ENCODE results near the gene MDM4.

DNA sequence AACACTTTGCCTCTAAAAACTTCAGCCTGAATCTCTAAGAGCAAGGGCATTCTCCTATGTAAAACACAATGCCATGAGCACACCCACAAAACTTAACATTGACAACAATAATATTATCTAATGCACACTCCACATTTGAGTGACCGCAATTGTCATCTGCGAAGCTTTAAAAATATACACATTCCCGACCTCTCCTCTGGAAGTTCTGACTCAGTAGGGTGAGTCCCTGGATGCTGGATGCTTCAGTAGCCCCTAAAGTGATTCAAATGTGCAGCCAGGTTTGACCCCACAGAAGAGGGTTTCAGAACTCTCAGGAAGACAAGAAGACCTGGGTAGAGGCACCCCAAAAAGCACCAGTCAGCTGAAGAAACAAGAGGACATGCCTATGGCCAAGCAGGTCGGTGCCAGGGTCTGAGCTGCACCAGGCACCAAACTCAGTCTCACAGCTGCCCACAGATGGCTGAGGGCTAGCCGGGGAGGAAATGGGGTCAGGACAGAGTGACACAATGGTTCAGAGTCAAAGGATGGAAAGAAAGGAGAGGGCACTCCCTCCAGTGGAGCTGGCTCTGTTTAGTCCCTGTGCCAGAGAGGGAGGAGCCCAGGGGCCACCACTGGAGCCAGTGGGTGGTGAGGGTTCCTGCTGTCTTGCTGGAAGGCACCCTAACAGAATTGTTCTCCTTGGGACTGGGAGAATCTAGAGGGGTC, 39.0 kb upstream of the MDM4 start:
- TF ChIP-seq, protein P1, sequence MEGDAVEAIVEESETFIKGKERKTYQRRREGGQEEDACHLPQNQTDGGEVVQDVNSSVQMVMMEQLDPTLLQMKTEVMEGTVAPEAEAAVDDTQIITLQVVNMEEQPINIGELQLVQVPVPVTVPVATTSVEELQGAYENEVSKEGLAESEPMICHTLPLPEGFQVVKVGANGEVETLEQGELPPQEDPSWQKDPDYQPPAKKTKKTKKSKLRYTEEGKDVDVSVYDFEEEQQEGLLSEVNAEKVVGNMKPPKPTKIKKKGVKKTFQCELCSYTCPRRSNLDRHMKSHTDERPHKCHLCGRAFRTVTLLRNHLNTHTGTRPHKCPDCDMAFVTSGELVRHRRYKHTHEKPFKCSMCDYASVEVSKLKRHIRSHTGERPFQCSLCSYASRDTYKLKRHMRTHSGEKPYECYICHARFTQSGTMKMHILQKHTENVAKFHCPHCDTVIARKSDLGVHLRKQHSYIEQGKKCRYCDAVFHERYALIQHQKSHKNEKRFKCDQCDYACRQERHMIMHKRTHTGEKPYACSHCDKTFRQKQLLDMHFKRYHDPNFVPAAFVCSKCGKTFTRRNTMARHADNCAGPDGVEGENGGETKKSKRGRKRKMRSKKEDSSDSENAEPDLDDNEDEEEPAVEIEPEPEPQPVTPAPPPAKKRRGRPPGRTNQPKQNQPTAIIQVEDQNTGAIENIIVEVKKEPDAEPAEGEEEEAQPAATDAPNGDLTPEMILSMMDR (IDR thresholded peaks at IDR 0.05; ENCODE audit: insufficient read depth, low read depth, low read length): no peak
- TF ChIP-seq EZH2 (IDR thresholded peaks at IDR 0.05; ENCODE audit: insufficient read depth, low read length): no peak
